MCF 10A (cell line): ENCODE results near the gene NOTCH2. TPM values are rescaled to one million over a fixed set of nuclear protein-coding genes. Genes with fewer than 3 reads are reported as not detected.

ENCODE experiments used
- BruUV-seq: library from RNA; stranded (reverse); fragments of 400-500 nt; replicated peaks from 2 replicates; lab custom pipeline; 2021; lab: Mats Ljungman, UMichigan
- CTCF ChIA-PET: fragments of 300-600 bp; sonication (Branson Sonifier 250); formaldehyde crosslinking; extraction: SDS; loops from one replicate; lab custom pipeline; 2021; ENCODE audit warnings: antibody characterized with exemption, inconsistent platforms; lab: Yijun Ruan, JAX
- POLR2A ChIA-PET: fragments of 300-600, 350-650 bp; sonication (Branson Sonifier 250); formaldehyde crosslinking; extraction: SDS; loops from one replicate; lab custom pipeline; 2020; ENCODE audit warnings: antibody characterized with exemption, inconsistent platforms; lab: Yijun Ruan, JAX
- DNase-seq: peaks from one replicate; pipeline ENCODE4 v3.0.0-alpha.2; 2018; ENCODE audit not compliant: unreplicated experiment
- H3K27ac Mint-ChIP-seq: one replicate; pipeline ENCODE4 v1.8.0; 2022; ENCODE audit warnings: mild to moderate bottlenecking, low read depth, mixed read lengths; ENCODE audit not compliant: unreplicated experiment
- H3K27me3 Mint-ChIP-seq: one replicate; pipeline ENCODE4 v1.8.0; 2022; ENCODE audit warnings: mixed read lengths; ENCODE audit not compliant: insufficient read depth, unreplicated experiment
- H3K36me3 Mint-ChIP-seq: one replicate; pipeline ENCODE4 v1.8.0; 2022; ENCODE audit warnings: mild to moderate bottlenecking, moderate library complexity, mixed read lengths; ENCODE audit not compliant: insufficient read depth, unreplicated experiment
- H3K4me1 Mint-ChIP-seq: one replicate; pipeline ENCODE4 v1.8.0; 2022; ENCODE audit warnings: mixed read lengths; ENCODE audit not compliant: insufficient read depth, unreplicated experiment
- H3K4me3 Mint-ChIP-seq: one replicate; pipeline ENCODE4 v1.8.0; 2022; ENCODE audit warnings: mild to moderate bottlenecking, moderate library complexity, mixed read lengths; ENCODE audit not compliant: unreplicated experiment
- H3K9me3 Mint-ChIP-seq: one replicate; pipeline ENCODE4 v1.8.0; 2022; ENCODE audit warnings: mixed read lengths; ENCODE audit not compliant: unreplicated experiment
- intact Hi-C: fragments of 100-400 bp; cut with micrococcal nuclease; formaldehyde crosslinking; loops from 2 replicates; pipeline ENCODE4 v1.14.1; 2022
- total RNA-seq: library from RNA; stranded (reverse); gene quantifications from 2 replicates; pipeline ENCODE4 v1.2.3, GENCODE V29; 2022
- TF ChIP-seq, protein P1 (sequence below): fragments of 200-600 bp; IDR thresholded peaks from one replicate; pipeline ENCODE4 v1.8.0; 2022; ENCODE audit warnings: antibody characterized with exemption, mild to moderate bottlenecking; ENCODE audit not compliant: unreplicated experiment

The NOTCH2 gene
- total RNA-seq, 1 experiment from 2014 or later: 128 TPM

- CTCF ChIA-PET: interaction anchor here (0.6 to 3.3 kb wide), 3 partner anchors 22 to 269 kb away, joined by 3 to 11 read pairs (median 3); no protein-coding TSS in a partner anchor
- Mint-ChIP-seq H3K27me3 (no peaks in the 10 kb centered on the region), H3K4me3 (no peak overlapping the region), H3K36me3 (peaks cover 18% of the 10 kb centered on the region), H3K27ac (no peak overlapping the region), H3K4me1 (no peaks in the 10 kb centered on the region), H3K9me3 (no peaks in the 10 kb centered on the region)
- intact Hi-C loops: no loop called here
- TF ChIP-seq, protein P1, sequence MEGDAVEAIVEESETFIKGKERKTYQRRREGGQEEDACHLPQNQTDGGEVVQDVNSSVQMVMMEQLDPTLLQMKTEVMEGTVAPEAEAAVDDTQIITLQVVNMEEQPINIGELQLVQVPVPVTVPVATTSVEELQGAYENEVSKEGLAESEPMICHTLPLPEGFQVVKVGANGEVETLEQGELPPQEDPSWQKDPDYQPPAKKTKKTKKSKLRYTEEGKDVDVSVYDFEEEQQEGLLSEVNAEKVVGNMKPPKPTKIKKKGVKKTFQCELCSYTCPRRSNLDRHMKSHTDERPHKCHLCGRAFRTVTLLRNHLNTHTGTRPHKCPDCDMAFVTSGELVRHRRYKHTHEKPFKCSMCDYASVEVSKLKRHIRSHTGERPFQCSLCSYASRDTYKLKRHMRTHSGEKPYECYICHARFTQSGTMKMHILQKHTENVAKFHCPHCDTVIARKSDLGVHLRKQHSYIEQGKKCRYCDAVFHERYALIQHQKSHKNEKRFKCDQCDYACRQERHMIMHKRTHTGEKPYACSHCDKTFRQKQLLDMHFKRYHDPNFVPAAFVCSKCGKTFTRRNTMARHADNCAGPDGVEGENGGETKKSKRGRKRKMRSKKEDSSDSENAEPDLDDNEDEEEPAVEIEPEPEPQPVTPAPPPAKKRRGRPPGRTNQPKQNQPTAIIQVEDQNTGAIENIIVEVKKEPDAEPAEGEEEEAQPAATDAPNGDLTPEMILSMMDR: no peak
- no TSS peak for BruUV-seq
- DNase-seq: no peak
- POLR2A ChIA-PET: no interaction called here
Measured at GRCh38 chr1:119908661-119909060, 160.8 kb downstream of the NOTCH2 start.

DNA sequence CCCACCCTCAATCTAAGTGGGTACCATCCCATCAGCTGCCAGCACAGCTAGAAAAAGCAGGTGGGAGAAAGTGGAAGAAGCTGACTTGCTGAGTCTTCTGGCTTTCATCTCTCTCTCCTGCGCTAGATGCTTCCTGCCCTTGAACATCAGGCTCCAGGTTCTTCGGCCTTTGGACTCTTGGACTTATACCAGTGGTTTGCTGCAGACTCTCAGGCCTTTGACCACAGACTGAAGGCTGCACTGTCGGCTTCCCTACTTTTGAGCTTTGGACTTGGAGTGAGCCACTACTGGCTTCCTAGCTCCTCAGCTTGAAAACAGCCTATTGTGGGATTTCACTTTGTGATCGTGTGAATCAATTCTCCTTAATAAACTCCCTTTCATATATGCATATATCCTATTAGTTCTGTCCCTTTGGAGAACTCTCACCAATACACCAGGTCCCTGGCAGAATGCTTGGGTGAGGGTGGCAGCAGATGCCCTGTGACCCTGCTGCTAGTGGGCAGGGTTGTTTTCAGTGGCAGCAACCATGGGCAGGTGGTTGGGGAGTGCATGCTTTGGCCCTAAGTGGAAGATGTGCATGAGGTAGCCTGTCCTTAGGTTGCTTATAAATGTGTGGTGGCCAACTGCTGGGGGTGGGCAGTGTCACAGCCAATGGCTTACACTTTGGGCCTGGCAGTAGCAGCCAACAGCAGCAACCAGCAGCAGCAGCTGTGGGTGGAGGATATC is 162.4 kb downstream of the NOTCH2 start:
- CTCF ChIA-PET: interaction anchor here (0.5 to 3.3 kb wide), 2 partner anchors 21 to 28 kb away, joined by 3 to 11 read pairs; no protein-coding TSS in a partner anchor
- BruUV-seq: no TSS peak

GRCh38 chr1:119903443-119903835 is 166.0 kb downstream of the NOTCH2 start:
- Mint-ChIP-seq H3K4me3 (no peak overlapping the region), H3K9me3 (no peaks in the 10 kb centered on the region), H3K27me3 (no peaks in the 10 kb centered on the region), H3K4me1 (no peaks in the 10 kb centered on the region), H3K27ac (no peak overlapping the region), H3K36me3 (peaks cover 9% of the 10 kb centered on the region)
- intact Hi-C loops: no loop called here
- CTCF ChIA-PET: no interaction called here
- POLR2A ChIA-PET: interaction anchor here (0.7 kb wide), 1 partner anchor 14 kb away, joined by 3 read pairs; no protein-coding TSS in a partner anchor
- TF ChIP-seq, protein P1: no peak
- DNase-seq: no peak
- BruUV-seq: no TSS peak

More for the DNA sequence above, 162.4 kb downstream of the NOTCH2 start:
- no peaks in the 10 kb centered on the region for H3K9me3 Mint-ChIP-seq
- TF ChIP-seq, protein P1: no peak
- DNase-seq: no peak
- no peaks in the 10 kb centered on the region for H3K27me3 Mint-ChIP-seq
- no peaks in the 10 kb centered on the region for H3K4me1 Mint-ChIP-seq
- intact Hi-C loops: no loop called here
- peaks cover 9% of the 10 kb centered on the region for H3K36me3 Mint-ChIP-seq
- no peak overlapping the region for H3K4me3 Mint-ChIP-seq
- no peak overlapping the region for H3K27ac Mint-ChIP-seq
- POLR2A ChIA-PET: no interaction called here

DNA sequence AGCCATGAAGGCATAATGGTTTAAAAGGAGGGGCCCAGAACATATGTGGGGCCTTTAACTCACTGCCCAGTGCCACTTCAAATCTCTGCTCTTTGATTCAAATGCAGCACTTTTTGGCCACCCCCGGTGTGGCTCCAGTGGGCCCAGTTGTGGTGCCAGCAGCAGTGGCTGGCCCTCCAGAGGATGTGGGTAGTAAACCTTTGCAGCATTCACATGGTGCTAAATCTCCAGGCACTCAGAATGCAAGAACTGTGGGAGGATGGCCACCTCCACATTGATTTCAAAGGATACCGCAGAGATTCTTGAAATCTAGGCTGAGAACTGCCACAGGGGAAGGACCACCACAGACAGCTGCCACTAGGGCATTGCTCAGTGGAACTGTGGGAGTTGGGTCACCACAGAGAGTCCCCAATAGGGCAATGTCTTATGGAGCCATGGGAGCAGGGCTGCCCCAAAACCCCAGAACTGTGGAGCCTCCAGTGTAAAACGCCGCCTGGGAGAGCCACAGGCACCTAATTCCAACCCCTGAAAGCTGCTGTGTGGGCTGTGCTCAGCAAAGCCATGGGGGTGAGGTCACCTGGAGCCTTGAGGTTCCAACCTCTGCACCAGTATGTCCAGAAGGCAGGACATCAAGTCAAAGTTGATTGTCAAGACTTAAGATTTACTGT is 166.6 kb downstream of the NOTCH2 start:
- TF ChIP-seq, protein P1: no peak
- no peaks in the 10 kb centered on the region for H3K4me1 Mint-ChIP-seq
- H3K27ac Mint-ChIP-seq: no peak overlapping the region
- BruUV-seq: no TSS peak
- POLR2A ChIA-PET: interaction anchor here (0.7 kb wide), 1 partner anchor 15 kb away, joined by 3 read pairs; no protein-coding TSS in a partner anchor
- CTCF ChIA-PET: no interaction called here
- H3K36me3 Mint-ChIP-seq: peaks cover 4% of the 10 kb centered on the region
- DNase-seq: no peak
- H3K27me3 Mint-ChIP-seq: no peaks in the 10 kb centered on the region
- no peaks in the 10 kb centered on the region for H3K9me3 Mint-ChIP-seq
- no peak overlapping the region for H3K4me3 Mint-ChIP-seq
- intact Hi-C loops: no loop called here
